GM19467 (cell line): Measurements from ENCODE around the gene IFNA17.
"Not testable (repeated sequence)": the region's sequence is repeated elsewhere in the genome, so short reads cannot be mapped to it uniquely, and the experiment has no call there.

Experiments used
- ATAC-seq: cut with Tn5 transposase; IDR thresholded peaks from one replicate; pipeline ENCODE4 v1.9.1; 2021; ENCODE audit warnings: mild to moderate bottlenecking, moderate library complexity; ENCODE audit not compliant: unreplicated experiment

The IFNA17 gene

DNA sequence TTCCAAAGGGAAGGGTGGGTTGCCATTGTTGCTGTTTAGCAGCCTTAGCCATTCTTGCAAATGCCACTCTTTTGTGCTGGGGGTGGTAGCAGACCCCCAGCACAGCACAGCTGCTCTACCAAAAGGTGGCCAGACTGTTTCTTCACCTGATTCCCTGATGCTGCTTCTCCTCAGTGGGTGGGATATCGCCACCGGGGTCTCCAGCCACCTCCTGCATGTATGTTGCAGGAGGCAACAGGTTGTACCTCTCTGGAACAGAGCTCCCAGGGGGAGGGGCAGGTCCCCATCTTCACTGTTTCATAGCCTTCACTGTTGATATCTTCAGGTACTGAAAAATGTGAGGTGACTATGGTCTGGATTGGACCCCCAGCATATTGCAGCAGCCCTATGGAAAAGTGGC is 17.2 kb downstream of the IFNA17 start:
- not testable (repeated sequence) for ATAC-seq

DNA sequence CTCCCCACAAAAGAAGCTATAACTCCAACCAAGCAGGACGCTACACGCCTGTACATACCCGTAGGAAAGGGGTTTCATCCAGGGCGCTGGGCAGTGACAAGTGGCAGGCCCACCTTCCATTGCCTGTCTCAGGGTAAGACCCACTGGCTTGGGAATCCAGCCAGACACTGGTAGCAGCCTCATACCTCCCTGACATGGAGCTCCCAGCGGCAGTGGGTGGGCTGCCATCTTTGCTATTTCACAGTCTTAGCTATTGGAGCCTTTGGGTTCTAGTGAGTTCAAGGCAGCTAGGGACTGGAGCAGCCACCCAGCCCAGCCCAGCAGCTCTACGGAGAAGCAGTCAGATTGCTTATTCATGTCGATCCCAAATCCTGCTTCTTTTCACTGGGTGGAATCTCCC is 17.7 kb downstream of the IFNA17 start:
- no peak for ATAC-seq

DNA sequence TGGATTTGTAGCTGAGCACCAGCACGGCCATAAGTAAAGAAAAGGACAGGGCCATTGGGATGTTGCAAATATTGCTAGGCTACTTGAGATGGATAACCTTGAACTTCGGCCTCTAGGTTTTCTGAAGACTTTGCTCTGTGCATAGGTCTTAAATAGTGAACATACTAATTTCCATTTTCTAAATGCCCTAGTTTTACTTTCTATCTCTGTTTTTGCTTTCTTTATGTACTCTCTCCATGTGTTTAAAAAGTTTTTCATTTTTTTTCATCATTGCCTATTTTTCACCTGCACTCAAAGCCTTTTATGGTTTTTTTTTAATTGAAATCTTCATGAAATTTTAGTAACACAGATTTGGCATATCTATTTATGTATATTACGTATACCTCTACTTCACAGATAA is 21.0 kb downstream of the IFNA17 start, which contains the start of gene IFNA10:
Gene IFNA10, minus strand, starts transcription at position 101 of the 400 bp plus-strand sequence. Its CDS starts 46 bp downstream, at position 55.
- ATAC-seq, result not testable (repeated sequence)

DNA sequence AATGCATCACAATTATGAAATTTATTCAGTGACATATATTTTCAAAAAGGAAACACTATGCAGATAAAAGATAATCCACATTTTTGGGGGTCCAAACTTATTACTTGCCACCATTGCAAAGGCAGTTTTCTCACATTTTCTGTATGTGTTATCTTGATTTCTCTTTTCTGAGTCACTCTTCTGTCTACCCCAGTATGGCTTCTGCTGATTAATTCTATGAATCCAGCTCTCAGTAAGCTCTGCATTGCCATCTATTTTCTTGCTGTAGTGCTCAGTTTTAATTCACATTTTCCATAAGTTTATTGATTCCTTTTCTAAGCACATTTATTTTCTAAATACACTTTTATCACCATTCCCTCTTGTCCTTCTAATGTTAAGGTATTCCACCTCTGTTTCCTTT is 22.8 kb downstream of the IFNA17 start:
- ATAC-seq, result no peak

DNA sequence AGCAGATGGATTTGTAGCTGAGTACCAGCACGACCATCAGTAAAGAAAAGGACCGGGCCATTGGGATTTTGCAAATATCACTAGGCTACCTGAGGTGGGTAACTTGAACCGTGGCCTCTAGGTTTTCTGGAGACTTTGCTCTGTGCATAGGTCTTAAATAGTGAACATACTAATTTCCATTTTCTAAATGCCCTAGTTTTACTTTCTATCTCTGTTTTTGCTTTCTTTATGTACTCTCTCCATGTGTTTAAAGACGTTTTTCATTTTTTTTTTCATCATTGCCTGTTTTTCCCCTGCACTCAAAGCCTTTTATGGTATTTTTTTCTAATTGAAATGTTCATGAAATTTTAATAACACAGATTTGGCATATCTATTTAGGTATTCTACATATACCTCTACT is 25.9 kb downstream of the IFNA17 start, which contains the start of gene IFNA7:
Gene IFNA7, minus strand, starts transcription at position 101 of the 400 bp plus-strand sequence. Its CDS starts 40 bp downstream, at position 61.
- not testable (repeated sequence) for ATAC-seq

DNA sequence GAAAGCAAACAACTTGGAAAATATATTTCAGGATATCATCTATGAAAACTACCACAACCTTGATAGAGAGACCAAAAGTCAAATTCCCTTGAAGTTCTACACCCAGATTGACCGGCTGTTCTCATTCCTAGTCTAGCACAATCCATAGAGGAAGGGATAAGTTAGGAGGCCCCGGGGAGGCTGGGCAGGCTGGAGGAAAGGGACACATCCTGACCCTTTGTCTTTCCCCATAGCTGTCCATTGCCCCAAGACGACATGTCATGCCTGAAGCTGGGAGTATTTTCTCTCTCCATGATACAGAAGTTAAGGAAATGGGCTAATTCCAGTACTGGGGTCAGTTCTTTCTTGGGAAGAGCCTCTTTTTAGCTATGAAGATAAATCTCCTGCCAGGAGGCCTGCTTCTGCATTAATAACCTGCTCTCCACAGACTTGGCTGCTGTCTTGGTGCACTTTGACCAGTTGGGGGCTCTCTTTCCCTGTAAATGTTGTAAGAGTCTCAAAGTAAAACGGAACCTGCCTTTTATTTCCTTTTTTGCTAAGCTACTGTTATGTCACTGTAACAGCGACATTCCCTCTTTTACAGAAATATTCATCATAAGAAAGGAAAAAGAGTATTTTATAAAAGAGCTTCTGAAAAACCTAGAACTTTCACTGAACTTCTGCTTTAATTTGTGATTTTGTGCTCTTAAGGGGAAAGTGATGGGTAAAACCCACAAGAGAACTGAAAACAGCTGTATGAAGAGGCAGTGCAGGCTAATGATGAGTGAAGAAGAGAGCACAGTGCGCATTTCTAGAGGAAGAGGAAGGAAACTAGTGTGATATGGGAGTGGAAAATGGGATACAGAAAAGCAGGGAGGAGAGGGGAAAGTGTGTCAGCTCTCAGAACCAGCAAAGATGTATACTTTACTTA is 32.9 kb downstream of the IFNA17 start:
- ATAC-seq, result peak; percentile 93

DNA sequence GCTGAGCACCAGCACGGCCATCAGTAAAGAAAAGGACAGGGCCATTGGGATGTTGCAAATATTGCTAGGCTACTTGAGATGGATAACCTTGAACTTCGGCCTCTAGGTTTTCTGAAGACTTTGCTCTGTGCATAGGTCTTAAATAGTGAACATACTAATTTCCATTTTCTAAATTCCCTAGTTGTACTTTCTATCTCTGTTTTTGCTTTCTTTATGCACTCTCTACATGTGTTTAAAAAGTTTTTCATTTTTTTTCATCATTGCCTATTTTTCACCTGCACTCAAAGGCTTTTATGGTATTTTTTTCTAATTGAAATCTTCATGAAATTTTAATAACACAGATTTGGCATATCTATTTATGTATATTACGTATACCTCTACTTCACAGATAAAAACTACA is 40.5 kb downstream of the IFNA17 start, which contains the start of gene IFNA4:
Gene IFNA4, minus strand, starts transcription at position 101 of the 400 bp plus-strand sequence. Its CDS starts 56 bp downstream, at position 45.
- ATAC-seq, result not testable (repeated sequence)

DNA sequence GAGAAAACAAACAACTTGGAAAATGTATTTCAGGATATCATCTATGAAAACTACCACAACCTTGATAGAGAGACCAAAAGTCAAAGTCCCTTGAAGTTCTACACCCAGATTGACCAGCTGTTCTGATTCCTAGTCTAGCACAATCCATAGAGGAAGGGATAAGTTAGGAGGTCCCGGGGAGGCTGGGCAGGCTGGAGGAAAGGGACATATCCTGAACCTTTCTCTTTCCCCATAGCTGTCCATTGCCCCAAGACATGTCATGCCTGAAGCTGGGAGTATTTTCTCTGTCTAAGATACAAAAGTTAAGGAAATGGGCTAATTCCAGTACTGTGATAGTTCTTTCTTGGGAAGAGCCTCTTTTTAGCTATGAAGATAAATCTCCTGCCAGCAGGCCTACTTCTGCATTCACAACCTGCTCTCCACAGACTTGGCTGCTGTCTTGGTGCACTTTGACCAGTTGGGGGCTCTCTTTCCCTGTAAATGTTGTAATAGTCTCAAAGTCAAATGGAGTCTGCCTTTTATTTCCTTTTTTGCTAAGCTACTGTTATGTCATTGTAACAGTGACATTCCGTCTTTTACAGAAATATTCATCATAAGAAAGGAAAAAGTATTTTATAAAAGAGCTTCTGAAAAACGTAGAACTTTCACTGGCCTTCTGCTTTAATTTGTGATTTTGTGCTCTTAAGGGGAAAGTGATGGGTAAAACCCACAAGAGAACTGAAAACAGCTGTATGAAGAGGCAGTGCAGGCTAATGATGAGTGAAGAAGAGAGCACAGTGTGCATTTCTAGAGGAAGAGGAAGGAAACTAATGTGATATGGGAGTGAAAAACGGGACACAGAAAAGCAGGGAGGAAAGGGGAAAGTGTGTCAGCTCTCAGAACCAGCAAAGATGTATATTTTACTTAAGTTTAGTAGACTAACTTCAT is 44.9 kb downstream of the IFNA17 start:
- ATAC-seq, result peak; percentile 92
